Measurements from ENCODE around the gene CST1.
"Not testable (repeated sequence)": the region's sequence is repeated elsewhere in the genome, so short reads cannot be mapped to it uniquely, and the experiment has no call there.

CST1 gene, protein sequence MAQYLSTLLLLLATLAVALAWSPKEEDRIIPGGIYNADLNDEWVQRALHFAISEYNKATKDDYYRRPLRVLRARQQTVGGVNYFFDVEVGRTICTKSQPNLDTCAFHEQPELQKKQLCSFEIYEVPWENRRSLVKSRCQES

DNA sequence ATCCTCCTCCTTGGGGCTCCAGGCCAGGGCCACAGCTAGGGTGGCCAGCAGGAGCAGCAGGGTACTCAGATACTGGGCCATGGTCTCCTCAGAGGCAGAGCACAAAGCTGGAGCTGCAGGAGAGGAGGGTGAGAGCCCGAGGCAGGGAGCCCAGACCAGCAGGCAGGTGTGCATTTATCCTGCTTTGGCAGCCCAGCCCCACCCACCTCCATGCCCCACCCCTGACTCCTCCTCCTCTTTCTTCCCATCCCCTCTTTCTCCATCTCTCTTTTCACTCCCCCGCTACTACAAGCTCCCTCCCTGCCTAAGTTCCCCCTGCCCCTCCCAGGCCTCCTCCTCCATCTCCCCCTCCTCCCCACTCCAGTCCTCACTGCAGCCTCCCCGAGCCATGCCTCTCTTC is at the start of gene CST1:
CST1 (minus strand) TSS at position 150 of the 400 bp plus-strand sequence; CDS start at position 81, 69 bp downstream.
- DNase-seq (ENCODE audit: low spot score): not testable (repeated sequence)

DNA sequence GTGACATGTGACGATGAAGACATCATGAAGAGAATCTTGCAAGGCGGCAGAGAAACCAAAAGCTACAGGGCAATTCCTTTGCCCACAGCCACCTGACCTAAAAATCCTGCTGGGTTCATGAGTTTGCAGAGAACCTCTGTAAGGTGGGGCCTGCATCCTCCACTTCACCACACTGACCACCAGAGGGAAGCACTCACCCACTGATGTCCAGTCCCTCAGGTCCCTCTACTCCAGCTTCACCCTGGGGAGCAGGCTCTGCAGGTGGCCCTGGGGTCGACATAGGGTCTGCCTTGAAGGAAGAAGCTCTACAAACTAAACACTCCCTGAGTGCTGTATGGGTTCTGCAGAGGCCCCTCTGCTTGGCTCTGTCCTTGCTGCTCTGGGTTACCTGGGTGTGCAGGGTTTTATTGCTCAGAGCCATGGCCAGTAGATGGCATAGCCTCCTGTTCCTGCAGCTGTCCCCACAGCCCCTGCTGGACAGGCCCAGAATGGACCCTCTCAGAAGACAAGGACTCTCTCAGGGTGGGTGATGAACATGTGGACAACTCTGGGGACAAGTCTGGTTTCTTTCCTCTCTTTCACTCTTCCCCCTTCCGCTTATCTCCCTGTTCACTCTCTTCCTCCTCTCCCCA is 48.6 kb upstream of the CST1 start:
- DNase-seq (ENCODE audit: low spot score): not testable (repeated sequence)

DNA sequence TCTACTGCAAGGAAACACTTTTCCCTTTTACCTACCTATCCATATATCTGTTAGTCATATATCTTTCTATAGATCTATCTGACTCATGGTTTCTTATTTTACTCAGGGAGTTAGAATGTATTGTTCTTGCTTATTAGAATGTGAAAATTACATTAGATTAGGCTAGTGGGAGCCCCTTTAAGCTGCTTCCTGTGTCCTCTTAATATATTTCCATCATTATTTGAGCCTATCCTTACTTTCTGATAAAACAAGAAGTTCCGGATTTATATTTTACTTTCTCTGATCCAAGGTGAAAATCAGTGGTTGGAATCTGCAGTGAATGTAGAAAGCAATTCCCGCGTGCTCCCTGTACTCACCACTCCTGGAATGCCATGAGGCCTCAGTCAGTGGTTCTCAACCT is 44.8 kb upstream of the CST1 start:
- DNase-seq (ENCODE audit: low spot score): no peak

DNA sequence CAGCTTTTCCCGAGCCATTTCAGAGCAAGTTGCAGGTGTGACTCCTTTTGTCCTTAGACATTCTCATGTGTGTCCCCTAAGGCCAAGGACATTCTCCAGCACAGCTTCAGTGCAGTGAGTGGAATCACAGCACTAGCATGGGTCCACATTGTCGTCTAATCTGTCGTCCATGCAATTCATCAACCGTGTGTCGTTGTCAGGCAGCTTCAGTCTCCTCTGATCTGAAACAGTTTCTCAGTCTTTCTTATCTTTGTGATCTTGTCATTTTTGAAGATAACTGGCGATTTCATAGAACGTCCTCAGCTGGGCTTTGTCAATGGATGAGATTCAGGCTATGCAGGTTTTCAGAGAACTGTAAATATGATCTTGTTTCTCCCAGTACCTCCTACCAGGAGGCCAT is 44.1 kb upstream of the CST1 start:
- no peak for DNase-seq (ENCODE audit: low spot score)

DNA sequence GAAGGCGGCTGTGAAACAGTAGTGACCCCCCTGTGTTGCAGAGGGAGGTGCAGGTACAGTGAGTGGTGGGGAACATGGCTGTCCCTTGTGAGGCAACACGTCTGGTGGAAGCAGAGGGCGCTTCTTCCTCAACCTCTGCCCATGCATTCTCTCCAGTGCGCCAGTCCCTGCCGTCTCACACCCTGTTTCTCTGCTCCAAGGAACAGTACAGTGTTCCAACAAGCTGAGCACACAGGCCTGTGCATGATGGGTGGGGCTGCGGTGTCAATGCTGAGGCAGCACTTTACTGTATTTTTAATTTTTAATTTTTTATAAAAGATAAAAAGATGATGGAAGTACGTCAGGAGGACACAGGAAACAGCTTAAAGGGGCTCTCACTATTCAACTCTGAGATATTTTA is 43.3 kb upstream of the CST1 start:
- DNase-seq (ENCODE audit: low spot score): no peak

DNA sequence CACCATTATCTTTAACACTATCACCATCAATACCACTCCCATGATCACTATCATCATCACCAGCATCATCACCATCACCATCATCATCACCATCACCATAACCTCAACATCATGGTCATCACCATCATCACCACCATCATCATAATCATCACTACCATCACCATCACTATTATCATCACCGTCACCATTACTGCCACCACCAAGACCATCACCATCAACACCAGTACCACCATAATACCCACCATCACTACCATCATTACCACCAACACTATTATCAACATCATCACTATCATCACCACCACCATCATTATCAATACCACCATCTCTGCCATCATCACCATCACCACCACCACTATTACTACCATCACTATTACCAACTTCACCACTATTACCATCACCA is 32.7 kb upstream of the CST1 start:
- DNase-seq (ENCODE audit: low spot score): no peak

DNA sequence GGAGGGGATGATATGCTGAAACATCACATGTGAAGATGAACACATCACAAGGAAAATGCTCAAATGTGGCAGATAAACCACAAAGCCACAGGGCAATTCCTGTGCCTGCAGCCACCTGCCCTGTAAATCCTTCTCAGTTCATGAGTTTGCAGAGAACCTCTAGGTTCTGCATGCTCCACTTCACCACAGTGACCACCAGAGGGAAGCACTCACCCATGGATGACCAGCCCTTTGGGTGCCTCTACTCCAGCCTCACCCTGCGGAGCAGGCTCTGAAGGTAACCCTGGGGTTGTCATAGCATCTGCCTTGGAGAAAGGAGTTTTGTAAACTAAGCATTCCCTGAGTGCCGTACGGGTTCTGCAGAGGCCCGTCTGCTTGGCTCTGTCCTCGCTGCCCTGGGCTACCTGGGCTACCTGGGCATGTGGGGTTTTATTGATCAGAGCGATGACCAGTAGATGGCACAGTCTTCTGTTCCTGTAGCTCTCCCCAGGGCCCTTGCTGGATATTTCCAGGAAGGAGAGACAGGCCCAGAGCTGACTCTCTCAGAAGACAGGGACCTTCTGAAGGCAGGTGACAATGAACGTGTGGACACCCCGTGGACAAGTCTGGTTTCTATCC is 31.7 kb upstream of the CST1 start:
- peak; percentile 32 for DNase-seq (ENCODE audit: low spot score)

DNA sequence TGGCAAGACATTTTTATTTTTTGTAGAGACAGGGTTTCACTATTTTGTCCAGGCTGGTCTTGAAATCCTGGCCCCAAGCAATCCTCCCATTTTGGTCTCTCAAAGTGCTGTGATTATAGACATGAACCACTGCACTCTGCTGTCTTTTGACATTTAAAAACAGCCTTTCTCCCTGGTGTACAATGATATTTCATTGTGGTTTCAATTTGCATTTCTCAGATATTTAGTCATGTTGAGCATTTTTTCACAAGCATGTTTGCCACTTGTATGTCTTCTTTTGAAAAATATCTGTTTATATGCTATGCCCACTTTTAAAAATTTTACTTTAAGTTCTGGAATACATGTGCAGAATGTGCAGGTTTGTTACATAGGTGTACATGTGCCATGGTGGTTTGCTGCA is 27.9 kb upstream of the CST1 start:
- DNase-seq (ENCODE audit: low spot score): not testable (repeated sequence)

DNA sequence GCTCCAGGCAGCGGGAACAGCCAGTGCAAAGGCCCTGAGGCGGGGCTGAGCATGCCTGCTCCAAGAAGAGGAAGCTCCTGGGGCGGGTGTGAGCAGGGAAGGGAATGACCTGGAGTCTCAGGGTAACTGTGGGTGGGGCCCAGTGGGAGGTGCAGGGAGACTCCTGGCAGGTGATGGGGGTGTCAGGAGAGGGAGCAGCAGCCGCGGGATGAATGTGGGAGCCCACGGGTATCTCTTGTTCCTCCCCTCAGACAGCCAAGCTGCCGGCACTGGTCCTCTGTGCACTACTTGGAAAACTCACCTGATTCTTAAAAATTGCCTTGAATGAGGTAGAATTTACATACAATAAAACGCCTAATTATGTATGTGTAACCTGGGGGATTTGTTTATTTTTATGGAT is 26.6 kb upstream of the CST1 start:
- not testable (repeated sequence) for DNase-seq (ENCODE audit: low spot score)

DNA sequence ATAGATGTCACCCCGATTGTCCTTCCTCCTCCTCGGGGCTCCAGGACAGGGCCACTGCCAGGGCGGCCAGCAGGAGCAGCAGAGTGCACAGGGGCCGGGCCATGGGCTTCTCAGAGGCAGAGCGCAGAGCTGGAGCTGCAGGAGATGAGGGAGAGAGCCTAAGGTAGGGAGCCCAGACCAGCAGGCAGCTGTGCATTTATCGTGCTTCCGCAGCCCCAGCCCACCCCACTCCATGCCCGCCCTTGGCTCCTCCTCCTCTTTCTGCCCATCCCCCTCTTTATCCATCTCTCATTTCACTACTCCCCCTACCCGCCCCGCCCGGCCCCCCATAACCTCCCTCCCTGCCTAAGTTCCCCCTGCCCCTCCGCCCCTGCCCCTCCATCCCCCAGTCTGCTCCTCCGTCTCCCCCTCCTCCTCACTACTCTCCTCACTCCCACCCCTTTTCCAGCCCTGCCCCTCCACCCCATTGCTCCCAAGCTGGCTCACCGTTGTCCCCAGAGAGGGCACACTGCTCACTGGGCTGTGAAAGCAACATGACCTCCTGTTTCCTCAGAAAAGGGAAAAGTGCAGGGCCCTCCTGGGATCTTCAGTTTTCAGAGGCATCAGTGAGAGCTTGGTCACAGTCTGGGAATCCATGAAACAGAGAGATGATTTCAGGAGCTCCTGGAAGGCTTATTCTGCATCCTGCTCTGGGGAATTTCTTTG is 25.5 kb upstream of the CST1 start:
- no peak for DNase-seq (ENCODE audit: low spot score)

DNA sequence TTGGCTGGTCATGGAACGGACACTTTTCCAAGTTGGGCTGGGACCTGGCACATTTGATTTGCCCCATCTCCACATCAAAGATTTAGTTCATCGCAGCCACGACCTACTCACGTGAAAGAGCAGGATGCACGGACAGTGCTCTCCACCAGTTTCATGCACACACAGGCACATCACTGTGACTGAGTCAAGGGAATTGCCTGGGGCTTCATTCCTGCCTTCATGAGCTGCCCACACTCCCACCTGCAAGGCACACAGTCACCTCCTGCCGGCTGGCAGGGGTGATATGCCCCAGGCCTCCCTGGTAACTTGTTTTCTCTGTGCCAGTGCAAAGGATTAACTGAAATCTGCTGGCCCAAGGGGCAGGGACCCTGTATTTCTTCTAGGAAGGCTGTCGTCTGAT is 23.3 kb upstream of the CST1 start:
- no peak for DNase-seq (ENCODE audit: low spot score)

DNA sequence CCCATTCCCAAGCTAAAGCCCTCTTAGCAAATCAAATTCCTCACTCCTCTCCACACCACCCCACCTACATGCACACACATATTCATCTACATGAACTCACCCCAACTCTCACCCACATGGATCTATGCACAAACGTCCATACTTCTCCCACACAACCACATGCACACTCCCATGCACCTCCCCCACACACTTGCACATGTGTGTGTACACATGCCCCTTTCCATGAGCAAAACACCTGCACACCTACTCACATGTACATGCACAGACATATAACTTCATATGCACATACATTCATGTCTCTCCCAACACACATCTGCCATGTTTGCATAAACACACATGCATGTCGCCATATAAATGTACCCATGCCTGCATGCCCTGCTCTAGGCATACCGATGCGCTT is 22.8 kb upstream of the CST1 start:
- no peak for DNase-seq (ENCODE audit: low spot score)

DNA sequence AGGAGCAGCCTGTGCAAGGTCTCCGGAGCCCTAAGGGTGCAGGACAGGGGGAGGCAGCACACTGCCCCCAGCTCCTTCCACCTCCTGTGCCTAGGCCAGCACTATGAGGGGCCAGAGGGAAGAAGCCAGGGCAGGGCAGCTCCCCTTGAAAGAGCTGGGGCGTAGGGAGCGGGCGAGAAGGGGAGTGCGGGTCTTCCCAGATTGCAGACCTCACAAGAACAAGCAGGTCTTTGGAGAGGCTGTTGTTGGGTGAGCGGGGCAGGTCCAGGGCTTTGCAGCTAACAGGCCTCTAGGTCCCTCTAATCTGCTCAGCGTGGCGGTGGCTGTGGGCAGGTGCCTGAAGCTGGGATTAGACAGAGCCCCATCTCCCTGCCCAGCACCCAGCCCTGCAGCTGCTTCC is 22.4 kb upstream of the CST1 start:
- no peak for DNase-seq (ENCODE audit: low spot score)

DNA sequence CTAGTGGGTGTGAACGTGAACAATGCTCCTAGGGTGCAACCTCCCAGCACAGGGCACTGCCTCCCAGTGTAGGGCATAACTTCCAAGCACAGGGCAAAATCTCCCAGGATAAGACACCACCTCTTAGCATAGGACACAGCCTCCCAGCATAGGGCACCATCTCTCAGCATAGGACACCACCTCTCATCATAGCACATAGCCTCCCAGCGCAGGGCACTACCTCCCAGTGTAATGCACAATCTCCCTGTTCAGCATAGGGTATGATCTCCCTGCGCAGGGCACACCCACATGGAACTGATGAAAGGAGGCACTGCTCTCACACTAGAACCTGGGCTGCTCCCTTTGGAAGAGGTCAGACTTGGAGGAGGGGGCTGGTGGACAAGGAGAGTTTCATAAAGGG is 21.3 kb upstream of the CST1 start:
- no peak for DNase-seq (ENCODE audit: low spot score)

DNA sequence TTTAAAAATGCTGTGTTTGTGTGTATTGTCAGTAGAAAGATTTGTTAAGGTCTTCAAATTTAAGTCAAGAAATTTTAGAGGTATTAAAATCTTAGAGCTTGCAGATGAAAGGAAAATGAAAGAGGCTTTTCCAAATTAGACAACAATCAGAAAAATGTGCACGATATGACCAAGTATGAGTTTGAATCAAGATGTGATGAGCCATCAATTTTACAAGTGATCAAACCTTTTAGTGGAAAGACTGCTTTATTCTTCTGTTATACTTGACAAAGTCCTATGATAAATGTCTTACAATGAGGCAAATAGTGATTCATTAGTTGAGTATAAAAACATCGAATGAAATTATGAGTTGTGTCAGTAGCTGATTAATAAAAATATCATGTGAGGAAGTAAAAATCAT is 19.6 kb upstream of the CST1 start:
- no peak for DNase-seq (ENCODE audit: low spot score)

DNA sequence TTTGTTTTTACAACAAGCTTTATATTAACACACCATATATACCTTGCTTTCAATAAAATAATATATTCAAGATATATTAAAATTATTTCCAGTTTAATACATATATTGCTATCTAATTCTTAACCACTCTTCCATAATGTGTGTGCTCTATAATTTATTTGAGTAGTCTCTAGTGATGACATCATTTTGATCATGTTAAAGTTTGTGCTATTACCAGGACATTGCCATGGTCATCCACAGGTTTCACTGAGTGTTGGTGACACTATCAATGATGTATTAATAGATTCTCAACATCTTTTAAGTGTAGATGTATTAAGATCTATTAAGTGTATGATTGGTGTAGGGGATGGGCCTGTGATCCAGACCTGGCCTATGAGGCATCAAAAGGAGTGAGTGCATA is 17.8 kb upstream of the CST1 start:
- DNase-seq (ENCODE audit: low spot score): not testable (repeated sequence)

DNA sequence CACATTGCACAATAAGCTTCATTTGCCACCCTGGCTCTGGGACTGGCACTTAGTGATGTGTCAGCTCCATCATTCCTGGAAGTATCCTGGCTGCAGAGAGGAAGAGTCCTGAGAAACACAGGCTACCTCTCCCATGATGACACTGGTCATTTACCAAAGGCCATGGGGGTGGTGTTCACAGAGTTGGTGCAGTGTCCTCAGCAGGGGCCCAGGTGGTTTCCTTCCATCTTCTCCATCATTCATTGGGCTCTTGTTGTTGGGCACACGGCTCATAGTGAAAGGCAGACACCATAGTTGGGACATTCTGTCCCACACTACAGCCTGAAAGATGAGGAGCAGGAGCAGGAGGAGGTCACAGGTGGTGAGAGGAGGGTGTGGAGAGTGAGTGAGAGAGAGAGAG is 15.8 kb upstream of the CST1 start:
- no peak for DNase-seq (ENCODE audit: low spot score)

DNA sequence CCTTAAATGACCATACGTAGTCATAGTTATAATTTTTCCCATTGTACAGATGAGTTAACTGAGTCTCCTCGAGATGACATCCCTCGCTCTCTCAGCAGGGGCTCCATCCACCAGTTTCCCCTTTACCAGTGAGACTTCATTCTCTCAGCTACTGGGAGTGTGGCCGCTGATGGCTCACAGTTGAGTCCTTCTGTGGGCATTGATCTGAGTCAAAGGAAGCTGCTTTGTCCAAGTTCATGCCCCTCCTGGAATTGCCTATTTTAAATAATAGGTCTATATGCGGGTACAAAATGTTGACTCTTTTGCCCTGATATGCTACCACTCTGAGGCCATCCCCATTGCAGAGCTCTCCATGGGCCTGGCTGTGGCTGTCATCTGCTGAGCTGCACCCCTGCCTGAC is 14.8 kb upstream of the CST1 start:
- no peak for DNase-seq (ENCODE audit: low spot score)

DNA sequence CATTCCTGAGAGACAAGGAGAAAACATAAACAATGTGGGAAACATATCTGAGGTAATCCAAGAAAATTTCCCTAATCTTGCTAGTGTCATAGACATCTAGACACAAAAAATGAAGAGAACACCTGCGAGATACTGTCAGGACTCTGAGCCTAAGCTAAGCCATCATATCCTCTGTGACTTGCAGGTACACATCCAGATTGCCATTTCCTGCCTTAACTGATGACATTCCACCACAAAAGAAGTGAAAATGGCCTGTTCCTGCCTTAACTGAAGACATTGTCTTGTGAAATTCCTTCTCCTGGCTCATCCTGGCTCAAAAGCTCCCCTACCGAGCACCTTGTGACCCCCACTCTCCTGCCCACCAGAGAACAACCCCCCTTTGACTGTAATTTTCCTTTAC is 13.9 kb upstream of the CST1 start:
- not testable (repeated sequence) for DNase-seq (ENCODE audit: low spot score)

DNA sequence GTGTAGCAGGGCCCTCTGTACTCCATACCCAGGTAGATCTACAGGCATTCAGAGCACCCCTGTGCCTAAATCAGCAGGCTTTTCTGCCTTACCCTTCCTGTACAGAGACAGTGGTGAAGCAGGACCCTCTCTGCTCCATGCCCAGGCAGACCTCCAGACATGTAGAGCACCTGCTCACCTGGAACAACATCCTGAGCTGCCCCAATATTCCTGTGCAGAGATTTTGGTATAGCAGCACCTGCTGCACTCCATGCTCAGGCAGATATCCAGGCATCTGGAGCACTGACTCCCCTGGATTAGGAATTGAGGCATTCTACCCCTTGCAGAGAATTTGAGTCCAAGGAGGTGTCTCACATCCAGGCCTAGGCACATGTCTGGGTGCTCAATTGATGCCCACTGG is 12.6 kb upstream of the CST1 start:
- DNase-seq (ENCODE audit: low spot score): no peak

DNA sequence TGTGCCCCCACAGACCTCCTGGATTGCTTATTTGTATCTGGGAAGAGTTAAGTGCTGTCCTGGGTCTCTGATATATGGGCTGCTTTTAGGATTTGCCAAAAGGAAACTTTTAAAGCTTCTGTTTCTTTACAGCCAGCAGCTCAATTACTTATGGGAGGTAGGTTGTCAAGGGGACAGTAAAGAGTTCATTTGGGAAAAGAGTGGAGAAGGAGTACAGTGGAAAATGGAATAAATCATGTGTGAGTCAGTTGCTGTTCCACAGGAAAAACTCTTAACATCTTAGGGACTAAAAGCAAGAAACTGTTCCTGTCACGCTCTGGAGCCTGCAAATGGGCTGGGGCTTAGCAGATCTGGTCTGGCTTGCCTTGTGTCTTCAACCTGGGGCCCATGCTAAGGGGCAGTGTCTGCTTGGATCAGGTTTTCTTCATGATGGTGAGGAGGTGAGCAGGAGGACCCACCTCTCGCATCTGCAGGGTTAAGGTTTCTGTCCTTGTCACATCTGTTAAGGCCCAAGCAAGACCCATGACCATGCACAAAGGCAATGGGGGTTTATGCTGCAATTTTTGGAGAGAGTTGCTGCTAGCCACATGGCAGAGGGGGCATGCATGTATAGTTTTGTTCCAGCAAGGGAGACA is 8.7 kb upstream of the CST1 start:
- no peak for DNase-seq (ENCODE audit: low spot score)

DNA sequence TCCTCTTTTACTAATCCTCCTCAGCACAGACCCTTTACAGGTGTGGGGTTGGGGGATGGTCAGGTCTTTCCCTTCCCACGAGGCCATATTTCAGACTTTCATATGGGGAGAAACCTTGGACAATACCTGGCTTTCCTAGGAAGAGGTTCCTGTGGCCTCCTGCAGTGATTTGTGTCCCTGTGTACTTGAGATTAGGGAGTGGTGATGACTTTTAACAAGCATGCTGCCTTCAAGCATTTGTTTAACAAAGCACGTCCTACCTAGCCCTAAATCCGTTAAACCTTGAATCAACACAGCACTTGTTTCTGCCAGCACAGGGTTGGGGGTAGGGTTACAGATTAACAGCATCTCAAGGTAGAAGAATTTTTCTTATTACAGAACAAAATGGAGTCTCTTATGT is 6.1 kb upstream of the CST1 start:
- not testable (repeated sequence) for DNase-seq (ENCODE audit: low spot score)

DNA sequence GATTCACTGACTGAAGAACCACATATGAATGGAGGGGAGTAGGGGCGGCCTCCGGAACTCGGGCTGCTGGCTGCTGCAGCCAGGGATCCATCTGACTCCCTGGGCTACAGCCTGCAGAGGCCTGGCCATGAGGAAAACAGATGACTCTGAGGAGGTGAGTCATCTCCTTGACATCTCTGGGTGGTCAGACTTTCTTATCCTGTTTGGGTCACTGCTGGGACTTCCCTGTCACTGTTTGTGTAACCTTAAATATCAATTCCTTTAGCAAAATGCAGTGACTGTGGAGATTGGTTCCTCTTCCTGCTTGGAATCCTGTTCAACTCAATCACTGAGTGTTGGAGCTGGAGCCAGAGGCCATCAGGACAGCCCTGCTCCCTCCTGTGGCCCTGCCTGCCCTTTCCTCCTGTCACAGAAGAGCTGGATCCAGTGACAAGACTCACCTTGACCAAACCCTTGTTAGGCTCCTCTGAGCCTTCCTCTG is 4.4 kb upstream of the CST1 start:
- peak; percentile 16 for DNase-seq (ENCODE audit: low spot score)

Measured in AG08396 (cell line).